ENCODE data around the gene CLEC5A.

GRCh38 chr7:141990011-141990725, 43.4 kb upstream of the CLEC5A start:
- TF ChIP-seq EP300 (IDR thresholded peaks at IDR 0.05) (no peak), CTCF (IDR thresholded peaks at IDR 0.05) (no peak)

All from esophagus muscularis mucosa (tissue), 3 donors.